ENCODE results near the gene FNDC3B. TPM values are rescaled to one million over a fixed set of nuclear protein-coding genes. Genes with fewer than 3 reads are reported as not detected.

FNDC3B gene
- total RNA-seq, 4 donors from 2014 or later: 49.7 to 188 (median 165) TPM

DNA sequence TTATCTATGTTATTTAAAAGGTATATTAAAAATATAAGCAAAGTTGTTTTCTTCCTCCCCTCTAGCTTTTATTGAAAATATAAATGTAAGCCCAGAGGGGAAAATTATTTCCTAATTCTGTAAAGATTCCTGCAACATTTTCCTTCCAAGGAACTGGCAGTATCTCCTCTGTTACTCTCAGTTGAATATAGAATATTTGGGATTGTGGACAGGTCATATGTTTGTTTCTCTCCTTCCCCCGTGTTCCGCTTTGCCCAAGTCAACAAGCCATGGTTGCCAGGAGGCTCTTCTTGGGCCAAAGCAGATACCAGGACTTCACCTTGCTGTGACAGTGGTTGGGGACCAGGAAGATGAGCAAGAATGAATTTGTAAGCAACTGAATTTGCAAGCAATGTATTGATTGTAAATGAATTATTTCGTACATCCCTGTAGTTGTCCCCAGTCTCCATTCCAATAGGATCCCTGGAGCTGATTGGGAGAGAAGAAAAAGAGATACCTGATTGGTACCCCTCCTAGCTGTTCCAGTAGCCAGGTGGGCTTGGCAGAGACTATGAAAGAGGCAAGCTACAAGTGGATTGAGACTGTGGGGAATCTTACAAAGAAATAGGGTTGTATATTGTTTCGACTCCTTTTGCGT, 130.8 kb downstream of the FNDC3B start:
- H3K27me3 ChIP-seq: no peaks in the 10 kb centered on the region
- peak overlapping the region; percentile 71 to 77 for H3K27ac ChIP-seq
- DNase-seq: no peak
- H3K4me1 ChIP-seq: peaks cover 3 to 7% of the 10 kb centered on the region in 2 donors
- no peak overlapping the region for H3K4me3 ChIP-seq
- TF ChIP-seq, protein P1, sequence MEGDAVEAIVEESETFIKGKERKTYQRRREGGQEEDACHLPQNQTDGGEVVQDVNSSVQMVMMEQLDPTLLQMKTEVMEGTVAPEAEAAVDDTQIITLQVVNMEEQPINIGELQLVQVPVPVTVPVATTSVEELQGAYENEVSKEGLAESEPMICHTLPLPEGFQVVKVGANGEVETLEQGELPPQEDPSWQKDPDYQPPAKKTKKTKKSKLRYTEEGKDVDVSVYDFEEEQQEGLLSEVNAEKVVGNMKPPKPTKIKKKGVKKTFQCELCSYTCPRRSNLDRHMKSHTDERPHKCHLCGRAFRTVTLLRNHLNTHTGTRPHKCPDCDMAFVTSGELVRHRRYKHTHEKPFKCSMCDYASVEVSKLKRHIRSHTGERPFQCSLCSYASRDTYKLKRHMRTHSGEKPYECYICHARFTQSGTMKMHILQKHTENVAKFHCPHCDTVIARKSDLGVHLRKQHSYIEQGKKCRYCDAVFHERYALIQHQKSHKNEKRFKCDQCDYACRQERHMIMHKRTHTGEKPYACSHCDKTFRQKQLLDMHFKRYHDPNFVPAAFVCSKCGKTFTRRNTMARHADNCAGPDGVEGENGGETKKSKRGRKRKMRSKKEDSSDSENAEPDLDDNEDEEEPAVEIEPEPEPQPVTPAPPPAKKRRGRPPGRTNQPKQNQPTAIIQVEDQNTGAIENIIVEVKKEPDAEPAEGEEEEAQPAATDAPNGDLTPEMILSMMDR (IDR thresholded peaks at IDR 0.05): no peak
- TF ChIP-seq POLR2A (IDR thresholded peaks at IDR 0.05): no peak
- H3K9me3 ChIP-seq: no peaks in the 10 kb centered on the region
- no peaks in the 10 kb centered on the region for H3K36me3 ChIP-seq
- intact Hi-C loops (cut with DNase I; ENCODE audit: low total_unique reads): no loop called here

DNA sequence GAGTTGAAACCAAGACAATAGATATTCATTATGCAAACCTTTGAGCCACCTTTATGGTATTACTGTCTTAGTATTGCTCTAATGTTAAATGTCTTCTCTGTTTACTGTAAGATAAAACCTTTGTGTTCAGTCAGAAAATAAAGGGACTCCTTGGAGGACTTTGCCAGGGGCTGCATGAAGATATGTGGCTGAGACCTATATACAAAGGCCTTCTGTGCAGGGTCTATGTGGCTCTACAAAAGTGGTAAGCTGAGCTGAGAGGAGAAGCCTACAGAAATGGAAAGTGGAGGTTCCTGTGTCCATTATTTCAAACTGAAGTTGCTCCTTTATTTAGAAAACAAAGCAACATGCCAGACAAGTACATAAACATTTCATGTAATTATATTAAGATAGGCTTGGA, 131.5 kb downstream of the FNDC3B start:
- peaks cover 3 to 7% of the 10 kb centered on the region in 2 donors for H3K4me1 ChIP-seq
- no peaks in the 10 kb centered on the region for H3K9me3 ChIP-seq
- TF ChIP-seq, protein P1 (IDR thresholded peaks at IDR 0.05): no peak
- no peak for TF ChIP-seq POLR2A (IDR thresholded peaks at IDR 0.05)
- intact Hi-C loops (cut with DNase I; ENCODE audit: low total_unique reads): no loop called here
- DNase-seq: no peak
- no peaks in the 10 kb centered on the region for H3K27me3 ChIP-seq
- H3K36me3 ChIP-seq: no peaks in the 10 kb centered on the region
- H3K27ac ChIP-seq: peak overlapping the region in 1 of 2 donors; percentile 71
- H3K4me3 ChIP-seq: no peak overlapping the region

DNA sequence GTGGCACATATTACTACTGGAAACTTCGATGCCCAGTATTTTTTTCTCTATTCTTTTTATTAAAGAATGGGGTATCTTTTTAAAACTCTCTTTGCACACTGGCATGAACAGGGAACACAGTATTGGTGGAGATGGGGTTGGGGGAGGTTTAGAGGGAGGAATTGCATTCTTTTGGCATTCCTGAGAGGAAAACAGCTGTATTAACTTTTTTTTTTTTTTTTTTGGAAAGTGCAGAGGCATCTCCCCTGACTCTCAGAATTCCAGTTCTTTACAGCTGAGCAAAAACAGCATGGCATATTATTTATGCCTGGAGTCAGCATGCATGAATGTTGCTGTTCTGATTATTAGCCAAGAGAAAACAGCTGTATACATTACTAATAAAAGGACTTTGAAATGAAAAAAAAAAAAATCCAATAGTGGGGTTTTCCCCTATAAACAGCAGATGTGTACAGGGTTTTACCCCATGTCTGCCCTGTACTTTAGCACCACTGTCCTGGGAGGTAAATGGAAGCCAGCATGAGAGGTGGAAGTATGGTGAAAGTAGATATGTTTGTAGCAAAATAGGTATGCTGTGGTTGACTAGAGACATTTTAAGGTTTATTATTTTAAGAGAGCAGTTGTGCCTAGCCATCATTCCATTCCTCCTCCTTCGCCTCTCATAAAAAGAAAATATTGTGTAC, 132.2 kb downstream of the FNDC3B start:
- TF ChIP-seq, protein P1 (IDR thresholded peaks at IDR 0.05): no peak
- TF ChIP-seq POLR2A (IDR thresholded peaks at IDR 0.05): no peak
- Histone ChIP-seq H3K9me3 (no peaks in the 10 kb centered on the region), H3K36me3 (no peaks in the 10 kb centered on the region), H3K4me3 (no peak overlapping the region), H3K4me1 (peaks cover 3 to 7% of the 10 kb centered on the region in 2 donors), H3K27me3 (no peaks in the 10 kb centered on the region), H3K27ac (peak overlapping the region in 1 of 2 donors; percentile 5)
- no peak for DNase-seq
- intact Hi-C loops (cut with DNase I; ENCODE audit: low total_unique reads): no loop called here

DNA sequence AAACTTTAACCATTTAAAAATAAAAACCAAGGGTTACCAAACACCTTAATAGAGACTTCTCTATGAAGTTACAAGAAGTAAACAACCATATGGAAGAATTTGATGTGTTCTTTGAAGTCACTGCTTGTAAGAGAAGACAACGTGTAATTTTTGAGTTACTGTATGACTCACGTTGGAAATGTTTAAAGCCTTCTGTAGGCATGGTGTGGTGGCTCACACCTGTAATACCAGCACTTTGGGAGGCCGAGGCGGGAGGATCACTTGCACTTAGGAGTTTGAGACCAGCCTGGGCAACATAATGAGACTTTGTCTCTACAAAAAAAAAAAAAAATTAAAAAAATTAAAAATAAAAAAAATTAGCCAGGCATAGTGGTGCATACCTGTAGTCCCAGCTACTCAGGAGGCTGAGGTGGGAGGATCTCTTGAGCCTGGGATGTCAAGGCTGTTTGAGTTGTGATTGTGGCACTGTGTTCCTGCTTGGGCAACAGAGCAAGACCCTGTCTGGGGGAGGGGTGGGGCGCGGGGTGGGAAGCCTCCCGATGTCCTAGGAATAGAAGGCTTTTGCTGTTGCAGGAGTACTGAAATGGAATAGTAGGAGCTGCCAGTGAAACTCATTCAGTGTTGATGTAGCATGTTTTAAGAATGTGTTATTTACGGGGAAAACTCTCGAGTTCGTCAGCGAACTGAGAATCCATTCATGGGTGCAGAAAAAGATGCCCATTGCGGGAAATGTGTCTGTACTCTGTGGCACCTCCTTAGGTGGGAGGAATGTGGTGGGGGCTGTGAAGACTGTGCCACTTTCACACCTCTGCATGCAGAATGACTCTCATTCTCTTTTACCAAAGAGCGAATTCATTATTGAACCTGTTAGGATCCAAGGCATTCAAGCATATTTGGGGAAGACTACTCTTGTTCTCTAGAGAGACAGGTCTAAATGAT, 134.2 kb downstream of the FNDC3B start:
- DNase-seq: no peak
- no peaks in the 10 kb centered on the region for H3K36me3 ChIP-seq
- peaks cover 3 to 7% of the 10 kb centered on the region in 2 donors for H3K4me1 ChIP-seq
- no peaks in the 10 kb centered on the region for H3K27me3 ChIP-seq
- H3K4me3 ChIP-seq: no peak overlapping the region
- no peak for TF ChIP-seq POLR2A (IDR thresholded peaks at IDR 0.05)
- TF ChIP-seq, protein P1 (IDR thresholded peaks at IDR 0.05): no peak
- no peak overlapping the region for H3K27ac ChIP-seq
- intact Hi-C loops (cut with DNase I; ENCODE audit: low total_unique reads): no loop called here
- no peaks in the 10 kb centered on the region for H3K9me3 ChIP-seq
